Stimulated activated naive B cell treated with anti-CD40 and anti-IgM and Interleukin-4, amounts not matched to agents 10 μg/mL and 1 μg/mL and 100 μg/mL, for 72 hours (primary cell): ENCODE data around the gene TRIM27.
"Not testable (repeated sequence)": the region's sequence is repeated elsewhere in the genome, so short reads cannot be mapped to it uniquely, and the experiment has no call there.

Experiments
- ATAC-seq, 2 donors: fragments of 150-1000 bp; cut with Tn5 transposase; replicated peaks; 2 replicates each; pipeline ENCODE4 v1.10.0; 2021; ENCODE audit warnings: moderate library complexity in 1 of 2
- DNase-seq: peaks from one replicate; pipeline ENCODE4 v3.0.0; 2021
- H3K27ac Mint-ChIP-seq: one replicate; pipeline ENCODE4 v1.8.0; 2022; ENCODE audit warnings: mild to moderate bottlenecking, mixed read lengths
- H3K27me3 Mint-ChIP-seq, 2 donors: one replicate each; pipeline ENCODE4 v1.8.0; 2022; ENCODE audit warnings: mixed read lengths in 2 of 2
- H3K36me3 Mint-ChIP-seq, 2 donors: one replicate each; pipeline ENCODE4 v1.8.0; 2022; ENCODE audit warnings: mixed read lengths in 2 of 2, mild to moderate bottlenecking in 1 of 2
- H3K4me1 Mint-ChIP-seq, 2 donors: one replicate each; pipeline ENCODE4 v1.8.0; 2022; ENCODE audit warnings: mixed read lengths in 2 of 2, mild to moderate bottlenecking in 1 of 2
- H3K4me3 Mint-ChIP-seq, 2 donors: one replicate each; pipeline ENCODE4 v1.8.0; 2022; ENCODE audit warnings: mild to moderate bottlenecking in 2 of 2, mixed read lengths in 2 of 2, moderate library complexity in 1 of 2
- H3K9me3 Mint-ChIP-seq, 2 donors: one replicate each; pipeline ENCODE4 v1.8.0; 2022; ENCODE audit warnings: mixed read lengths in 2 of 2, mild to moderate bottlenecking in 1 of 2

Gene TRIM27

GRCh38 chr6:28923318-28924102 is at the start of gene TRIM27:
TRIM27 (minus strand) TSS chr6:28923985; CDS start chr6:28923632, 353 bp downstream.
- H3K27me3 Mint-ChIP-seq: no peaks in the 10 kb centered on the region
- H3K9me3 Mint-ChIP-seq: no peaks in the 10 kb centered on the region
- ATAC-seq: peak; percentile 90 to 92
- peaks cover 20 to 40% of the 10 kb centered on the region in 2 donors for H3K36me3 Mint-ChIP-seq
- peaks cover 23 to 42% of the 10 kb centered on the region in 2 donors for H3K4me1 Mint-ChIP-seq
- H3K27ac Mint-ChIP-seq: peak within 1 kb of the TSS; percentile 96
- H3K4me3 Mint-ChIP-seq: peak within 1 kb of the TSS; percentile 92 to 94
- DNase-seq: peak; percentile 77

- not testable (repeated sequence) for ATAC-seq, H3K36me3 Mint-ChIP-seq, H3K4me1 Mint-ChIP-seq, H3K4me3 Mint-ChIP-seq, H3K27ac Mint-ChIP-seq, DNase-seq
- Mint-ChIP-seq H3K9me3 (peaks cover 20 to 23% of the 10 kb centered on the region in 2 donors), H3K27me3 (peaks cover 41 to 48% of the 10 kb centered on the region in 2 donors)
These were observed 46.3 kb upstream of the TRIM27 start for GRCh38 chr6:28970056-28970455.

- H3K36me3 Mint-ChIP-seq: peaks cover 0 to 5% of the 10 kb centered on the region in 2 donors
- H3K9me3 Mint-ChIP-seq: peaks cover 20 to 23% of the 10 kb centered on the region in 2 donors
- no peak overlapping the region for H3K27ac Mint-ChIP-seq
- DNase-seq (no peak), ATAC-seq (no peak)
- H3K27me3 Mint-ChIP-seq: peaks cover 39 to 51% of the 10 kb centered on the region in 2 donors
- H3K4me1 Mint-ChIP-seq: no peaks in the 10 kb centered on the region
- no peak overlapping the region for H3K4me3 Mint-ChIP-seq
These were observed 45.3 kb upstream of the TRIM27 start for GRCh38 chr6:28969129-28969528.

GRCh38 chr6:28968476-28968875 is 44.7 kb upstream of the TRIM27 start:
- peaks cover 0 to 5% of the 10 kb centered on the region in 2 donors for H3K36me3 Mint-ChIP-seq
- DNase-seq: no peak
- peaks cover 38 to 49% of the 10 kb centered on the region in 2 donors for H3K27me3 Mint-ChIP-seq
- peaks cover 20 to 24% of the 10 kb centered on the region in 2 donors for H3K9me3 Mint-ChIP-seq
- no peak overlapping the region for H3K27ac Mint-ChIP-seq
- H3K4me3 Mint-ChIP-seq: no peak overlapping the region
- no peaks in the 10 kb centered on the region for H3K4me1 Mint-ChIP-seq
- no peak for ATAC-seq

- Mint-ChIP-seq H3K27ac (no peak overlapping the region), H3K36me3 (peaks cover 0 to 5% of the 10 kb centered on the region in 2 donors), H3K4me3 (no peak overlapping the region), H3K27me3 (peaks cover 51 to 57% of the 10 kb centered on the region in 2 donors), H3K4me1 (no peaks in the 10 kb centered on the region), H3K9me3 (peaks cover 20 to 26% of the 10 kb centered on the region in 2 donors)
- DNase-seq (no peak), ATAC-seq (no peak)
These were observed 41.9 kb upstream of the TRIM27 start for GRCh38 chr6:28965706-28966105.

- H3K36me3 Mint-ChIP-seq: peaks cover 2 to 3% of the 10 kb centered on the region in 2 donors
- ATAC-seq: no peak
- H3K9me3 Mint-ChIP-seq: peaks cover 2 to 6% of the 10 kb centered on the region in 2 donors
- H3K27ac Mint-ChIP-seq: no peak overlapping the region
- no peak for DNase-seq
- H3K4me3 Mint-ChIP-seq: no peak overlapping the region
- peaks cover 53 to 74% of the 10 kb centered on the region in 2 donors for H3K27me3 Mint-ChIP-seq
- H3K4me1 Mint-ChIP-seq: no peaks in the 10 kb centered on the region
These were observed 37.2 kb upstream of the TRIM27 start for GRCh38 chr6:28960846-28961500.

- peaks cover 46 to 75% of the 10 kb centered on the region in 2 donors for H3K27me3 Mint-ChIP-seq
- not testable (repeated sequence) for H3K9me3 Mint-ChIP-seq, H3K36me3 Mint-ChIP-seq, H3K4me3 Mint-ChIP-seq, H3K27ac Mint-ChIP-seq, DNase-seq, H3K4me1 Mint-ChIP-seq, ATAC-seq
These were observed 34.9 kb upstream of the TRIM27 start for GRCh38 chr6:28958561-28959243.

- ATAC-seq, H3K4me3 Mint-ChIP-seq, H3K27ac Mint-ChIP-seq, H3K4me1 Mint-ChIP-seq, H3K9me3 Mint-ChIP-seq, DNase-seq, H3K36me3 Mint-ChIP-seq: not testable (repeated sequence)
- peaks cover 49 to 75% of the 10 kb centered on the region in 2 donors for H3K27me3 Mint-ChIP-seq
These were observed 34.1 kb upstream of the TRIM27 start for GRCh38 chr6:28957795-28958314.

GRCh38 chr6:28956331-28956730 is 32.5 kb upstream of the TRIM27 start:
- no peak overlapping the region for H3K27ac Mint-ChIP-seq
- H3K36me3 Mint-ChIP-seq: peaks cover 2 to 3% of the 10 kb centered on the region in 2 donors
- peaks cover 8 to 12% of the 10 kb centered on the region in 2 donors for H3K4me1 Mint-ChIP-seq
- H3K4me3 Mint-ChIP-seq: no peak overlapping the region
- DNase-seq: no peak
- H3K9me3 Mint-ChIP-seq: peaks cover 0 to 2% of the 10 kb centered on the region in 2 donors
- no peak for ATAC-seq
- peaks cover 35 to 68% of the 10 kb centered on the region in 2 donors for H3K27me3 Mint-ChIP-seq

GRCh38 chr6:28953585-28954258 is 29.9 kb upstream of the TRIM27 start:
- peak overlapping the region; percentile 93 for H3K27ac Mint-ChIP-seq
- ATAC-seq (peak in 1 of 2 donors; percentile 29), DNase-seq (no peak)
- H3K4me1 Mint-ChIP-seq: peaks cover 12% of the 10 kb centered on the region in 2 donors
- peak overlapping the region; percentile 76 to 80 for H3K4me3 Mint-ChIP-seq
- H3K9me3 Mint-ChIP-seq: peaks cover 4 to 5% of the 10 kb centered on the region in 2 donors
- peaks cover 22 to 55% of the 10 kb centered on the region in 2 donors for H3K27me3 Mint-ChIP-seq
- peaks cover 2 to 4% of the 10 kb centered on the region in 2 donors for H3K36me3 Mint-ChIP-seq

- Mint-ChIP-seq H3K36me3 (peaks cover 2 to 4% of the 10 kb centered on the region in 2 donors), H3K4me3 (peak overlapping the region; percentile 76 to 80), H3K4me1 (peaks cover 12% of the 10 kb centered on the region in 2 donors), H3K9me3 (peaks cover 4 to 5% of the 10 kb centered on the region in 2 donors), H3K27me3 (peaks cover 21 to 53% of the 10 kb centered on the region in 2 donors), H3K27ac (peak overlapping the region; percentile 93)
- ATAC-seq: peak; percentile 74 to 83
- peak; percentile 36 for DNase-seq
These were observed 29.3 kb upstream of the TRIM27 start for GRCh38 chr6:28953039-28953584.

GRCh38 chr6:28949656-28950195 is 25.9 kb upstream of the TRIM27 start:
- not testable (repeated sequence) for H3K4me3 Mint-ChIP-seq, H3K27ac Mint-ChIP-seq

More at GRCh38 chr6:28949656-28950195, 25.9 kb upstream of the TRIM27 start:
- Mint-ChIP-seq H3K4me1 (peaks cover 15 to 16% of the 10 kb centered on the region in 2 donors), H3K27me3 (peaks cover 13 to 30% of the 10 kb centered on the region in 2 donors)
- not testable (repeated sequence) for ATAC-seq, DNase-seq, H3K36me3 Mint-ChIP-seq, H3K9me3 Mint-ChIP-seq
